ENCODE measurements around the gene FUT8. TPM values are rescaled to one million over a fixed set of nuclear protein-coding genes. Genes with fewer than 3 reads are reported as not detected.

FUT8 gene
- total RNA-seq, 1 experiment from 2014 or later: 42.3 TPM

DNA sequence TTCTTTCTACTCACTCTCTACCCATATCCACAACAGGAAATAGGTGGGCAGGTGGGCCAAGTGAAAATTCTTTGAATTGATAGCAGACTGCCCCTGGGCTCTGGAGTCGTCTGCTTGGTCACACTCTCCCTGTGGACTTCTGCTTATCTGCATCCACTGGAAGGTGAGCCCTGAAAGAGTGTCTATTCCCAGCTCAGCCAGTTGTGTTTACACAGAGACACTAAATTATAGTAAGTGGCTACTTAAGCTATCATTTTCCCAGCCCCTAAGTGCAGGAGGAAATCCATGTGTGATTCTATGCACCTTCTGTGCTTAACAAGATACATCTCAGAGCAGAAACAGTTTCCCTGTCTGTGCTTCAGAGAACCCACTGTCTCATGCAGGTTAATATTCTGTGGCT lies 338.4 kb downstream of the FUT8 start:
- Histone ChIP-seq H3K4me3 (replicated peaks in 1 of 2; ENCODE audit: low read depth in 1 of 2, low read length in 2 of 2) (no peak overlapping the region), H4K20me1 (ENCODE audit: insufficient read depth) (no peaks in the 10 kb centered on the region), H3K27ac (ENCODE audit: low read depth, low read length) (no peak overlapping the region), H3K4me1 (ENCODE audit: control insufficient read depth in 1 of 2, insufficient read depth in 2 of 2, low read length in 2 of 2) (no peaks in the 10 kb centered on the region), H3K4me2 (ENCODE audit: low read length) (no peak overlapping the region), H3K9me2 (ENCODE audit: insufficient read depth) (no peaks in the 10 kb centered on the region), H3K36me3 (ENCODE audit: control insufficient read depth in 1 of 2, insufficient read depth in 2 of 2, low read length in 2 of 2) (no peaks in the 10 kb centered on the region), H3K79me2 (ENCODE audit: insufficient read depth, low read length) (no peaks in the 10 kb centered on the region), H3K27me3 (ENCODE audit: insufficient read depth, low read length) (no peaks in the 10 kb centered on the region), H3K9me3 (ENCODE audit: control insufficient read depth in 1 of 2, insufficient read depth in 1 of 2, low read depth in 1 of 2, low read length in 2 of 2) (no peaks in the 10 kb centered on the region), H3K9ac (ENCODE audit: low read length) (no peak overlapping the region), H2AFZ (ENCODE audit: low read depth, low read length, poor library complexity, severe bottlenecking) (no peak overlapping the region)
- DNase-seq (ENCODE audit: low read depth, low spot score) (no peak), ATAC-seq (no peak)
- BruUV-seq (replicated peaks): no TSS peak
- POLR2A ChIA-PET: no interaction called here
- intact Hi-C loops (cut with micrococcal nuclease): no loop called here
- CTCF ChIA-PET: no interaction called here
- TF ChIP-seq ZNF274 (IDR thresholded peaks at IDR 0.05; ENCODE audit: low read depth, low read length) (no peak), JUND (IDR thresholded peaks at IDR 0.05) (no peak), SP1 (IDR thresholded peaks at IDR 0.05; ENCODE audit: low read depth) (no peak), EGR1 (IDR thresholded peaks at IDR 0.05; ENCODE audit: low read depth) (no peak), FOSL1 (IDR thresholded peaks at IDR 0.05; ENCODE audit: low read depth) (no peak), ATF3 (IDR thresholded peaks at IDR 0.05) (no peak), CTCF (IDR thresholded peaks at IDR 0.05 in 2 of 3, conservative IDR thresholded peaks at IDR 0.05 in 1 of 3; ENCODE audit: borderline replicate concordance in 1 of 3, insufficient read depth in 1 of 3, low read depth in 2 of 3, low read length in 2 of 3) (no peak), YY1 (IDR thresholded peaks at IDR 0.05; ENCODE audit: extremely low read depth, insufficient replicate concordance, low read depth, low read length) (no peak)
- RAD21 ChIA-PET (ENCODE audit: low non-redundant PET in 1 of 2, low total read pairs in 2 of 2, uncharacterized antibody in 2 of 2, unreplicated experiment in 2 of 2): no interaction called here

DNA sequence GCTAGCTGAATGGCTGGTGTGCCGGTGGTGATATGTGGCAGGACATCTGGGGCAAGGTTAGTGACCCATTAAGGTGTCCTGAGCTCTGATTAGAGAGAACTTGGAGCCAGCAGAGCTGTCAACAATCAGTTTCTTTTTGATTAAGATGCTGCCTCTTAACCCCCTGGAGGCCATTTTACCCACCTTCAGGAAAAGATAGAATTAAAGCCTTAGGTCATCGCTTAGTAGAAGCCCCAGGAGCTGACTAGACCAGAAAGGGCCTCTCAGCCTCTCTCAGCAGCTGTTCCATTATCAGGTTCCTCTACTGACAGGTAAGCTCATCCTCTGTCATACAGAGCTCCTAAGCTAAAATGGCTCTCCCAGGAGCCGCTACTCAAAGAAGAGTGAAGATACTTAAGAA lies 339.0 kb downstream of the FUT8 start:
- H3K36me3 ChIP-seq (ENCODE audit: control insufficient read depth in 1 of 2, insufficient read depth in 2 of 2, low read length in 2 of 2): no peaks in the 10 kb centered on the region
- ATAC-seq (no peak), DNase-seq (ENCODE audit: low read depth, low spot score) (no peak)
- no peaks in the 10 kb centered on the region for H3K4me1 ChIP-seq (ENCODE audit: control insufficient read depth in 1 of 2, insufficient read depth in 2 of 2, low read length in 2 of 2)
- POLR2A ChIA-PET: no interaction called here
- H2AFZ ChIP-seq (ENCODE audit: low read depth, low read length, poor library complexity, severe bottlenecking): no peak overlapping the region
- no peaks in the 10 kb centered on the region for H3K79me2 ChIP-seq (ENCODE audit: insufficient read depth, low read length)
- no peak overlapping the region for H3K9ac ChIP-seq (ENCODE audit: low read length)
- no TSS peak for BruUV-seq (replicated peaks)
- H3K27ac ChIP-seq (ENCODE audit: low read depth, low read length): no peak overlapping the region
- H3K4me2 ChIP-seq (ENCODE audit: low read length): no peak overlapping the region
- no peaks in the 10 kb centered on the region for H4K20me1 ChIP-seq (ENCODE audit: insufficient read depth)
- CTCF ChIA-PET: no interaction called here
- H3K27me3 ChIP-seq (ENCODE audit: insufficient read depth, low read length): no peaks in the 10 kb centered on the region
- H3K4me3 ChIP-seq (replicated peaks in 1 of 2; ENCODE audit: low read depth in 1 of 2, low read length in 2 of 2): no peak overlapping the region
- H3K9me2 ChIP-seq (ENCODE audit: insufficient read depth): no peaks in the 10 kb centered on the region
- H3K9me3 ChIP-seq (ENCODE audit: control insufficient read depth in 1 of 2, insufficient read depth in 1 of 2, low read depth in 1 of 2, low read length in 2 of 2): no peaks in the 10 kb centered on the region
- RAD21 ChIA-PET (ENCODE audit: low non-redundant PET in 1 of 2, low total read pairs in 2 of 2, uncharacterized antibody in 2 of 2, unreplicated experiment in 2 of 2): no interaction called here
- intact Hi-C loops (cut with micrococcal nuclease): no loop called here
- TF ChIP-seq, protein P1, sequence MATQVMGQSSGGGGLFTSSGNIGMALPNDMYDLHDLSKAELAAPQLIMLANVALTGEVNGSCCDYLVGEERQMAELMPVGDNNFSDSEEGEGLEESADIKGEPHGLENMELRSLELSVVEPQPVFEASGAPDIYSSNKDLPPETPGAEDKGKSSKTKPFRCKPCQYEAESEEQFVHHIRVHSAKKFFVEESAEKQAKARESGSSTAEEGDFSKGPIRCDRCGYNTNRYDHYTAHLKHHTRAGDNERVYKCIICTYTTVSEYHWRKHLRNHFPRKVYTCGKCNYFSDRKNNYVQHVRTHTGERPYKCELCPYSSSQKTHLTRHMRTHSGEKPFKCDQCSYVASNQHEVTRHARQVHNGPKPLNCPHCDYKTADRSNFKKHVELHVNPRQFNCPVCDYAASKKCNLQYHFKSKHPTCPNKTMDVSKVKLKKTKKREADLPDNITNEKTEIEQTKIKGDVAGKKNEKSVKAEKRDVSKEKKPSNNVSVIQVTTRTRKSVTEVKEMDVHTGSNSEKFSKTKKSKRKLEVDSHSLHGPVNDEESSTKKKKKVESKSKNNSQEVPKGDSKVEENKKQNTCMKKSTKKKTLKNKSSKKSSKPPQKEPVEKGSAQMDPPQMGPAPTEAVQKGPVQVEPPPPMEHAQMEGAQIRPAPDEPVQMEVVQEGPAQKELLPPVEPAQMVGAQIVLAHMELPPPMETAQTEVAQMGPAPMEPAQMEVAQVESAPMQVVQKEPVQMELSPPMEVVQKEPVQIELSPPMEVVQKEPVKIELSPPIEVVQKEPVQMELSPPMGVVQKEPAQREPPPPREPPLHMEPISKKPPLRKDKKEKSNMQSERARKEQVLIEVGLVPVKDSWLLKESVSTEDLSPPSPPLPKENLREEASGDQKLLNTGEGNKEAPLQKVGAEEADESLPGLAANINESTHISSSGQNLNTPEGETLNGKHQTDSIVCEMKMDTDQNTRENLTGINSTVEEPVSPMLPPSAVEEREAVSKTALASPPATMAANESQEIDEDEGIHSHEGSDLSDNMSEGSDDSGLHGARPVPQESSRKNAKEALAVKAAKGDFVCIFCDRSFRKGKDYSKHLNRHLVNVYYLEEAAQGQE (IDR thresholded peaks at IDR 0.05; ENCODE audit: low read depth): no peak
- TF ChIP-seq MAX (IDR thresholded peaks at IDR 0.05) (no peak), TCF7L2 (IDR thresholded peaks at IDR 0.05; ENCODE audit: borderline replicate concordance, extremely low read depth, insufficient read depth, insufficient read length) (no peak), SIN3A (IDR thresholded peaks at IDR 0.05; ENCODE audit: low read depth) (no peak), ZBTB33 (IDR thresholded peaks at IDR 0.05; ENCODE audit: extremely low read depth, insufficient replicate concordance, low read length) (no peak)

All from HCT116 (cell line).